Activated CD4-positive, alpha-beta T cell treated with anti-CD3 and anti-CD28 coated beads, Interleukin-2, amount 10 ng/mL, durations not matched to agents 7 days and 5 days (primary cell): ENCODE results near the gene DNAI4. TPM values are rescaled to one million over a fixed set of nuclear protein-coding genes. Genes with fewer than 3 reads are reported as not detected.
A peak's percentile ranks its signal among the peaks of the same experiment; 100 is the strongest.

Experiments used
- CTCF ChIA-PET: fragments of 350-600 bp; sonication (Branson Sonifier 250); formaldehyde crosslinking; loops from one replicate; lab custom pipeline; 2021; ENCODE audit warnings: antibody characterized with exemption; lab: Charles Lee
- POLR2A ChIA-PET: fragments of 350-600 bp; sonication (Branson Sonifier 250); formaldehyde crosslinking; loops from one replicate; lab custom pipeline; 2021; ENCODE audit warnings: antibody characterized with exemption; lab: Charles Lee
- DNase-seq: peaks from one replicate; pipeline ENCODE4 v3.0.0-alpha.2; 2020
- H3K27ac Mint-ChIP-seq: one replicate; pipeline ENCODE4 v1.8.0; 2021; ENCODE audit warnings: mild to moderate bottlenecking, moderate library complexity, mixed read lengths
- H3K27me3 Mint-ChIP-seq: one replicate; pipeline ENCODE4 v1.8.0; 2021; ENCODE audit warnings: mixed read lengths
- H3K36me3 Mint-ChIP-seq: one replicate; pipeline ENCODE4 v1.8.0; 2021; ENCODE audit warnings: low read depth, mixed read lengths
- H3K4me1 Mint-ChIP-seq: one replicate; pipeline ENCODE4 v1.8.0; 2021; ENCODE audit warnings: mixed read lengths
- H3K4me3 Mint-ChIP-seq: one replicate; pipeline ENCODE4 v1.8.0; 2021; ENCODE audit warnings: mild to moderate bottlenecking, moderate library complexity, mixed read lengths
- H3K9me3 Mint-ChIP-seq: one replicate; pipeline ENCODE4 v1.8.0; 2021; ENCODE audit warnings: mixed read lengths
- total RNA-seq, 2 experiments: library from RNA; stranded (reverse); gene quantifications; one replicate each; pipeline ENCODE4 v1.2.3, GENCODE V29; 2021

The DNAI4 gene
- total RNA-seq, 2 experiments from 2014 or later = 2.9 to 4.2 TPM

GRCh38 chr1:66938613-66939012, 14.0 kb upstream of the DNAI4 start:
- H3K4me1 Mint-ChIP-seq = peaks cover 74% of the 10 kb centered on the region
- H3K9me3 Mint-ChIP-seq = no peaks in the 10 kb centered on the region
- no peaks in the 10 kb centered on the region for H3K27me3 Mint-ChIP-seq
- ChIA-PET POLR2A (no interaction called here), CTCF (interaction anchor here (0.9 to 1.9 kb wide), 2 partner anchors 8 to 9 kb away, joined by 3 to 7 read pairs; no protein-coding TSS in a partner anchor)
- peaks cover 29% of the 10 kb centered on the region for H3K36me3 Mint-ChIP-seq
- no peak overlapping the region for H3K4me3 Mint-ChIP-seq
- no peak for DNase-seq
- H3K27ac Mint-ChIP-seq = no peak overlapping the region

DNA sequence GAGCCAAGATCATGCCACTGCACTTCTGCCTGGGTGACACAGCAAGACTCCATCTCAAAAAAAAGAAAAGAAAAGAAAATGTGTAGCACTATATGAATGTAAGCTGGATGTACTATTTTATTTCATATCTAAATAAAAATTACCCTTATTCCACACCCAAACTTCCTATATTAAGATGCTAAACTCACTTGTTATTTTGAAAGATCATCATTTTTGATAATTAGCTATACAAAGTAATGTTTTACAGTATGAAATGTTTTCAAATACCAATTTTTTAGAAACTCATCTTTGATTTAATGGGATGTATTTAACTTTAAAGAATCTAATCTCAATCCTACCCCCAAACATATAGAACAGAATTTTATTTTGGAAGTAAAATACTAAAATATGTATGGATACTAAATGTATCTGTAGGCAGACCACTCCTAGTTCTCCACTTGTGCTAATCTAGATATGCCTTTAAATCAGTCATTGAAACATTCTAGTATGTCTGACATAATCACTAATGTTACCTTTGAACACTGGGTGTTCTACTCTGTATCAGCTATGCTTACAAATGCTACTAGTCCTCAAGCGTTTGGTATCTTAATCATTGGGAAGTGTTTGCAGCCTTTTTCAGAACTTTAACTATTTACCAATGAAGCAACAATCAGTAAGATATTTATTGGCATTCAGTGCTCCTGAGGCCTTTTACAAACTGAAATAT, 13.0 kb upstream of the DNAI4 start:
- H3K4me1 Mint-ChIP-seq = peaks cover 77% of the 10 kb centered on the region
- H3K27me3 Mint-ChIP-seq = no peaks in the 10 kb centered on the region
- no peak overlapping the region for H3K4me3 Mint-ChIP-seq
- no peak for DNase-seq
- no peak overlapping the region for H3K27ac Mint-ChIP-seq
- peaks cover 26% of the 10 kb centered on the region for H3K36me3 Mint-ChIP-seq
- ChIA-PET CTCF (interaction anchor here (0.6 to 1.9 kb wide), 3 partner anchors 7 to 12 kb away, joined by 3 to 7 read pairs (median 3); no protein-coding TSS in a partner anchor), POLR2A (no interaction called here)
- H3K9me3 Mint-ChIP-seq = no peaks in the 10 kb centered on the region

DNA sequence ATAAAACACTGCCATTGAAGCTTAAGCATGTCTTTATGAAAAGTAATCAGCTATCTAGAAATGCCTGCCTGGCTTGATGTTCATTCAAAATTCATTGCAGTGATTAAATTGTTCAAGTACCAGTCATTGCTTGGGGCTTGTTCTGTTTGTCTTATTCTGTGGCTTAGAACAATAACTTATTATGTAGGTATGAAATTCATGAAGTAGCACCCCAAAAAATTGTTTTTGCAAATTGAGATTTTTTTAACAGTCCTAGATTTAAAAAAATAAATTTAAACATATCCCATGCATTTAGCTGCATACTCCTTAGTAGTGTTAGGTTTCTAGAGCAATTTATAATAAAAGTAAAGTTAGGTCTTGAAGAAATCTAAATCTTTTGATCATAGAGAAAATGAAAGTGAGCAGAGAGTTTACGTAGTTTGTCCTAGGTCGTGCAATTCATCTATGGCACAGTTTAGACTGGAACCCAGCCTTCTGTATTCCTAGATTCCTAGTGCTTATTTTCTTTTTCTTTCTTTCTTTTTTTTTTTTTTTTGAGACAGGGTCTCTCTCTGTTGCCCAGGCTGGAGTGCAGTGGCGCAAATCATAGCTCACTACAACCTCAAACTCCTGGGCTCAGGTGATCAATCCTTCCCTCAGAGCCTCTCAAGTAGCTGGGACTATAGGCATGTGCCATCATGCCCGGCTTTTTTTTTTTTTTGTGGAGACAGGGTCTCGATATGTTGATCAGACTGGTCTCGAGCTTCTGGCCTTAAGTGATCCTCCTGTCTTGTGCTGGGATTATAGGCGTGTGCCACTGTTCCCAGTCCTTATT, 9.4 kb upstream of the DNAI4 start:
- CTCF ChIA-PET = no interaction called here
- no peak for DNase-seq
- POLR2A ChIA-PET = interaction anchor here (0.6 kb wide), 1 partner anchor 370 kb away, joined by 3 read pairs; no protein-coding TSS in a partner anchor
- Mint-ChIP-seq H3K9me3 (no peaks in the 10 kb centered on the region), H3K4me1 (peaks cover 63% of the 10 kb centered on the region), H3K27me3 (no peaks in the 10 kb centered on the region), H3K4me3 (peak overlapping the region; percentile 83), H3K36me3 (peaks cover 14% of the 10 kb centered on the region), H3K27ac (peak overlapping the region; percentile 90)

GRCh38 chr1:66932291-66932690, 7.6 kb upstream of the DNAI4 start:
- ChIA-PET CTCF (interaction anchor here (0.6 to 1.0 kb wide), 3 partner anchors 15 to 333 kb away, joined by 3 read pairs; no protein-coding TSS in a partner anchor), POLR2A (no interaction called here)
- Mint-ChIP-seq H3K27ac (peak overlapping the region; percentile 38), H3K36me3 (peaks cover 21% of the 10 kb centered on the region), H3K4me3 (peak overlapping the region; percentile 83), H3K9me3 (no peaks in the 10 kb centered on the region), H3K4me1 (peaks cover 62% of the 10 kb centered on the region), H3K27me3 (no peaks in the 10 kb centered on the region)
- DNase-seq = no peak

DNA sequence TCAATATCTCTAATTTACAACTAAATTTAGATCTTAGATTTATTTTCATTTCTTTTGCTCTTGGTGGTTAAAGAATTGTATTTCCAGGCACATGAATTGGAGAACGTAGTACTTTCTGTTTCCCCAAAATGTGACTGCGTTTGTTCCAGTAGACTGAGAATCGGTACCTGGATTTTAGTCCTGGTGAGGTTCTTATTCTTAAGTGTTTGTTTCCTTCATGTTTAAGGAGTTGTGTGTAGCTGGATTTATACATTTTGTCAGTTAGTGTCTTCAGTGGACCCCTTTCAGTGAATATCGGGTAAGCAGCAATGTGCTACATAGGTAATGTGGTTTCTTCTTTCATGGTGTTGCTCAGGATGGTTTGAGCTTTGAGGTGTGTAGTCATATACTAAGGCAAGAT, 6.9 kb upstream of the DNAI4 start:
- Mint-ChIP-seq H3K4me1 (peaks cover 62% of the 10 kb centered on the region), H3K36me3 (peaks cover 21% of the 10 kb centered on the region), H3K9me3 (no peaks in the 10 kb centered on the region), H3K27ac (peak overlapping the region; percentile 89), H3K27me3 (no peaks in the 10 kb centered on the region), H3K4me3 (peak overlapping the region; percentile 83)
- peak; percentile 16 for DNase-seq
- ChIA-PET POLR2A (no interaction called here), CTCF (interaction anchor here (0.9 kb wide), 1 partner anchor 17 kb away, joined by 3 read pairs; no protein-coding TSS in a partner anchor)

- ChIA-PET CTCF (interaction anchor here (0.6 to 1.6 kb wide), 3 partner anchors 7 to 100 kb away, joined by 3 to 4 read pairs (median 3); no protein-coding TSS in a partner anchor), POLR2A (no interaction called here)
- H3K4me1 Mint-ChIP-seq = peaks cover 64% of the 10 kb centered on the region
- peak overlapping the region; percentile 89 for H3K27ac Mint-ChIP-seq
- no peaks in the 10 kb centered on the region for H3K27me3 Mint-ChIP-seq
- no peak for DNase-seq
- no peaks in the 10 kb centered on the region for H3K9me3 Mint-ChIP-seq
- peaks cover 19% of the 10 kb centered on the region for H3K36me3 Mint-ChIP-seq
- peak overlapping the region; percentile 83 for H3K4me3 Mint-ChIP-seq
These were observed 6.1 kb upstream of the DNAI4 start for GRCh38 chr1:66930823-66931174.

GRCh38 chr1:66929999-66930822, 5.6 kb upstream of the DNAI4 start:
- peak overlapping the region; percentile 83 for H3K4me3 Mint-ChIP-seq
- H3K4me1 Mint-ChIP-seq = peaks cover 61% of the 10 kb centered on the region
- peak overlapping the region; percentile 89 for H3K27ac Mint-ChIP-seq
- DNase-seq = peak; percentile 92
- POLR2A ChIA-PET = no interaction called here
- H3K36me3 Mint-ChIP-seq = peaks cover 16% of the 10 kb centered on the region
- no peaks in the 10 kb centered on the region for H3K9me3 Mint-ChIP-seq
- CTCF ChIA-PET = interaction anchor here (0.6 to 1.6 kb wide), 4 partner anchors 8 to 173 kb away, joined by 3 to 4 read pairs (median 3); no protein-coding TSS in a partner anchor
- no peaks in the 10 kb centered on the region for H3K27me3 Mint-ChIP-seq

DNA sequence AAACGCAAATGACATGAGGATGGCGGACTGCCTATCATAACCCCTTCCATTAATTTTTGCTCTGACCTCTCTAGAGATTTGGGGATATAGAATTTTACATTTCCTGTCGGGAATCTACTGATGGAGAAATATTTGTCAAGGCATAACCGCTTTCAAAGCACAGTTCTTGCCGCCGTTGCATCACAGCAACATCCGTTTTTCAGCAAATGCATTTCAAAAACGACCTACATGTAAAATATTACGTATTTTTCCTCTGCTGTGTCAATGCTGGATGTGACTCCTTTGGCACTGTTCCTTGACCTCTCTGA, 5.0 kb upstream of the DNAI4 start:
- ChIA-PET CTCF (interaction anchor here (1.6 kb wide), 1 partner anchor 16 kb away, joined by 4 read pairs; no protein-coding TSS in a partner anchor), POLR2A (no interaction called here)
- Mint-ChIP-seq H3K9me3 (no peaks in the 10 kb centered on the region), H3K27ac (peak overlapping the region; percentile 89), H3K4me1 (peaks cover 56% of the 10 kb centered on the region), H3K4me3 (peak overlapping the region; percentile 83), H3K36me3 (peaks cover 16% of the 10 kb centered on the region), H3K27me3 (no peaks in the 10 kb centered on the region)
- no peak for DNase-seq

DNA sequence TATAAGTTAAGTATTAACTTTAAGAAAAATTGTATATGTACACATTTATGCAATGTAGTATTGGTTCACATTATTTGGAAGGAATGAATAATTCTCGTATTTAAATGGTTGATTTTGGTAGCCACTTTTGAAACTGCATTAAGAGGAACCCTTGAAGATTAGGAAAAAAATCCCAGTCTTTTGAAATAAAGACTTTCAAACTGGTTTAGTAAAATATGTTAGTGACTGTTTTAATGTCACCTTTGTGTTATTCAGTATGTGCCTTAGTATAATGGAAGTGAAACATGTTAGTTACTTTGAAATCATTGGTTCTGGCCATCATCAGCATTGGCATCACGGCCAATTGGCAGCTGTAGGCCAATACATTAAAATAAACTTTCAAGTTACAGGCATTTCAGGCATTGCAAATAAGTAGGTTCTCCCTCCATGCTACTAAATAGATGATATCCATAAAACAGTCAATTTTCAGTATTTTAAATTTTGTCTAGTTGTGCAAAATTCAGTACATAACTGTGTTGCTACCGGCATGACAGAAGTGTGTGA, 4.6 kb upstream of the DNAI4 start:
- ChIA-PET POLR2A (no interaction called here), CTCF (no interaction called here)
- Mint-ChIP-seq H3K4me1 (peaks cover 56% of the 10 kb centered on the region), H3K27me3 (no peaks in the 10 kb centered on the region), H3K4me3 (peak overlapping the region; percentile 83), H3K36me3 (peaks cover 16% of the 10 kb centered on the region), H3K9me3 (no peaks in the 10 kb centered on the region), H3K27ac (peak overlapping the region; percentile 89)
- no peak for DNase-seq

GRCh38 chr1:66927528-66927927, 2.9 kb upstream of the DNAI4 start:
- H3K4me3 Mint-ChIP-seq = no peak overlapping the region
- DNase-seq = no peak
- ChIA-PET POLR2A (no interaction called here), CTCF (no interaction called here)
- H3K4me1 Mint-ChIP-seq = peaks cover 52% of the 10 kb centered on the region
- peaks cover 16% of the 10 kb centered on the region for H3K36me3 Mint-ChIP-seq
- no peaks in the 10 kb centered on the region for H3K9me3 Mint-ChIP-seq
- H3K27me3 Mint-ChIP-seq = no peaks in the 10 kb centered on the region
- no peak overlapping the region for H3K27ac Mint-ChIP-seq

DNA sequence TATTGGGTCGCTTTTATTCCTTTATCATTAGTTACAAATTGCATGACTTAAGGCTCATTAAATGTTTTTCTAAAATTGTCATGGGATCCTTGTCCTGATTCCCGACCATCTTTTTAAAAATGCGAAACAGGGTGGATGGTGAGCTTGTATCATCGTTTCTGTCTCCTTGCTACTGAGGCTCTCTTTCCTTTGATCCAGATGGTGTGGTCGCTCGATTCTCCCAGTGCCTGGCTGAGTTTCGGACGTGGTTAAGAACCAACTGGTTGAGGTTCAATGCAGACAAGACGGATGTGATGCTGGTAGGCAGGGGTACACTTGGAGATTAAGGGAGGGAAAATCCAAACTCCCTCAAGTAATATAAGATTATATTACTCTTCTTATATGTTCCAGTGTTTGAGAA, 1.3 kb upstream of the DNAI4 start:
- CTCF ChIA-PET = interaction anchor here (1.2 kb wide), 1 partner anchor 11 kb away, joined by 3 read pairs; no protein-coding TSS in a partner anchor

DNA sequence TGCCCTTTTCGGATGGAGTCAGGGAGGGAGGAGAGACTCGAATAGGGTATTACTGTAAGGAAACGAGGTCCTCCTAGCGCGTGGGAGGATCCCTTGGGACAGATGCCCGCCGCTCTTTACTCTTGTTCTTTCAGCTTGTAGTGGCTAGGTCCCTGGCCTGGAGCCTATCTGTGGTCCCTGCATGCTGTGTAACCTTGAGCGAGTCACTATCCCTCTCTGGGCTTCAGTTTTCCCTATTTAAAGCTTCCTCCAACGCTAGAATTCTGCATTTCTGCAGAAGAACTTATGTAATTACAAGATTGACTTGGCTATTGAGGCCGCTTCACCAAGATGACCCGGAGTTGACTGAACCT, 878 bp upstream of the DNAI4 start:
- ChIA-PET POLR2A (interaction anchor here (0.6 kb wide), 1 partner anchor 10 kb away, joined by 3 read pairs; no protein-coding TSS in a partner anchor), CTCF (interaction anchor here (1.0 to 1.2 kb wide), 2 partner anchors 12 to 287 kb away, joined by 3 to 5 read pairs; no protein-coding TSS in a partner anchor)
- Mint-ChIP-seq H3K27me3 (no peaks in the 10 kb centered on the region), H3K9me3 (no peaks in the 10 kb centered on the region), H3K27ac (peak overlapping the region; percentile 95), H3K4me3 (peak overlapping the region; percentile 93), H3K36me3 (peaks cover 7% of the 10 kb centered on the region), H3K4me1 (peaks cover 51% of the 10 kb centered on the region)
- DNase-seq = no peak

More for the DNA sequence above, 1.3 kb upstream of the DNAI4 start:
- Mint-ChIP-seq H3K4me3 (peak overlapping the region; percentile 93), H3K27me3 (no peaks in the 10 kb centered on the region), H3K27ac (peak overlapping the region; percentile 95), H3K36me3 (peaks cover 10% of the 10 kb centered on the region), H3K9me3 (no peaks in the 10 kb centered on the region), H3K4me1 (peaks cover 51% of the 10 kb centered on the region)
- DNase-seq = no peak
- POLR2A ChIA-PET = interaction anchor here (0.6 kb wide), 1 partner anchor 9 kb away, joined by 3 read pairs; no protein-coding TSS in a partner anchor
